ENCODE data around the gene RAB11FIP3.
"Not testable (repeated sequence)": the region's sequence is repeated elsewhere in the genome, so short reads cannot be mapped to it uniquely, and the experiment has no call there.

RAB11FIP3 gene

DNA sequence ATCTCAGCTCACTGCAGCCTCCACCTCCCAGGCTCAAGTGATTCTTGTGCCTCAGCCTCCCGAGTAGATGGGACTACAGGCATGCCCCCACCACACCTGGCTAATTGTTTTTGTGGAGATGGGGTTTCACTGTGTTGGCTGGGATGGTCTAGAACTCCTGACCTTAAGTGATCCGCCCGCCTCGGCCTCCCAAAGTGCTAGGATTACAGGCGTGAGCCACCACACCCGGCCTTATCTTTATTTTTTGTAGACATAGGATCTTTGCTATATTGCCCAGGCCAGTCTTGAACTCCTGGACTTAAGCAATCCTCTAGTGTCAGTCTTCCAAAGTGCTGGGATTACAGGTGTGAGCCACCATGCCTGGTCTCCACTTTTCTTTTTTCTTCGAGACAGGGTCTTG, 44.0 kb downstream of the RAB11FIP3 start:
- not testable (repeated sequence) for DNase-seq

DNA sequence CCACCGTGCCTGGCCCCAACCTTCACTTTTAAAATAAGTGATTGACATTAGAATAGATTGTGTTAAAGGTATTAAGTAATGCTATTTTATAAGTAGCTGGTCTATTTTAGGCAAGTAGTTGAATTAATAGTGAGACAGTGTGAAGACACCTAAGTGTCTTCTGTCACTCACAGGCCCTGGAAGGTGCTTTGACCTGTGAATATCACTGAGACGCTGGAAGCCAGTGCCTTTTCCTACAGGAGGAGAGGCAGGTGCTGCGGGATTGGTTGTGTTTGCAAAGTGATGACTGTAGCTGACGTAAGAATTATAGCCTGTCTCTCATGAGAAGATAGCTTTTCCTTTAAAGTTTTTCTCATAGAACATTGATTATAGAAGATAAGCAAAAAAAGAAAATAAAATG, 45.0 kb downstream of the RAB11FIP3 start:
- DNase-seq: no peak

DNA sequence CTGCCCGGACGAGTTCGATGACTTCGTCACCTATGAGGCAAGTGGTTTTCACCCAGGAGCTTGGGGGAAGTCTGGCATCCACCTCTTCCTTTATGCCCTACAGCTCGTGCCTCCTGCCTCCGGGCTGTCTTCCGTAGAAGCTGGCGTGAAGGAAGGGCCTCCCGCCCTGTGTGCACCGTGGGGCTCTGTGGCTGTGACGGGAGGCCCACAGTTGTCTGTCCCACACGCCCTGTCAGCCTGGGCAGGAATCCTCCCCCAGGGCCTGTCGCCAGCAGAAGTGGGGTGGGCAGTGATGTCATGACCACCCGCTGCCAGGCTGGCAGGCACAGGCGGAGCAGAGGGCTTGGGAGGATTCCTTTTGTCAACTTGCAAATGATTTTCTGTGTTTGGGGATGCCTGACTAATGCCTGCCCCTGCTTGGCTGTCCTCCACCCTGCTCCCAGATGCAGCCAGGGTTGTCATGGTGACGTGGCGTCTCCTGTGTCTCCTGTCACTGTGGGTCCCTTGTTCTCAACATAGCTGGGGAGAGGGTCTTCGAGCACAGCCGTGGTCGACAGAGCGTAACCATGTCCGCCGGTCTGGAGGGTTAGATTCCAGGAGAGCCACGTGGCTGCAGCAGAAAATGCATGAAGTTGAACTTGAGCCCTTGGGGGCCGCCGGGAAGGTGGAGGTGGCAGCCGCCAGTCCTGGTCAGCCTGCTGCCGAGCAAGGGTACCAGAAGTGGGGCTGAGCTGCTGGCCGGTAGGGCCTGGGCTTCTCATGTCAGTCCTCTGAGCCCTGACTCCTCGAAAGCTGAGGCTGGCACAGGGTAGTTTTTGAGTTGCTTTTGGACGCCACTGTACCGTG, 46.1 kb downstream of the RAB11FIP3 start:
- DNase-seq: no peak

DNA sequence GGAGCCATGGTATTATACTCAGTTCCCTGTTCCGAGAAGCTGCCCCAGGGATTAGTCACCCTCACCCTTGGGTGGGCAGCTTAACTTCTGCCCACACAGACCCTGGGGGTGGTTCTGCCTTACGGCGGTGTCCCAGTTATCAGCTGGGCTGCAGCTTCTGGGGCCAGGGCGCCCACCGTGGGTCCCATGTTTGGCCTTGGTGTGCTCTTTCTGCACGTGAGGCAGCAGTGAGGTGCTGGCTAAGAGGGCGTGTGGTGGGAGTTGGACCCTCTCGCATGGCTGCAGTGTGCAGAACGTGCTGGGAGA, 46.7 kb downstream of the RAB11FIP3 start:
- no peak for DNase-seq

DNA sequence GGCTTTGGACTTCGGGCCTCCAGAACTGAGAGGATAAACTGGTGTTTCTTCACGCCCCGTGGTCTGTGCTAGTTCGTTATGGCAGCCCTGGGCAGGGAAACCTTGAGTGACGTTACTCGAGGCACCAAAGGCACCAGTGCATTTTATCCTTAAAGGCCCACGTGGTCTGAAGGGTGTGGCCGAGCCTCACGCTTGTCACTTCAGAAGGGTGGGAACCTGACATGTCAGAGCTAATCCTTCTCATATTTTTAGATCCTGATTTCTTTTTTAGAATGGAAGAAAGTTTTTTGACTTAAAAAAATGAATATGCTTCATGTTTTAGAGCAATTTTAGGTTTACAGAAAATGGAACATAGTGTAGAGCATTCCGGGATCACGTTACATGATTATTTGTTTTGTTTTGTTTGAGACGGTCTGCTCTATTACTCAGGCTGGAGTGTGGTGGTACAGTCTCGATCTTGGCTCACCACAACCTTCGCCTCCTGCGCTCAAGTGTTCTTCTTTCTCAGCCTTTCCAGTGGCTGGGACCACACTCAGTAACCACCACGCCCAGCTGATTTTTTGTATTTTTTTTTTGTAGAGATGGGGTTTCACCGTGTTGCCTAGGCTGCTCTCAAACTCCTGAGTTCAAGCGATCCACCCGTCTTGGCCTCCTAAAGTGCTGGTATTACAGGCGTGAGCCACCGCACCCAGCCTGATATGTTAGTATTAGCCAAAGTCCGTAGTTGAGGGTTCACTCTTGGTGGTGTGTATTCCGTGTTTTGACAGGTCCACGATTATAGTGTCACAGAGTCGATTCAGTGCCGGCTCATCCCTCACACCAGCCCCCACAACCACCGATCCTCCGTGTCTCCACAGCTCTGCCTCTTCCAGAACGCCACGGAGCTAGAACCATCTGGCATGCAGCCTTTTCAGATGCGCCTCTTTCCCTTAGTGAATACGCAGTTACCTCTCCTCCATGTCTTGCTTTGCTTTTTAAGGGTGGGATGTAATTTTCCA, 47.9 kb downstream of the RAB11FIP3 start:
- no peak for DNase-seq

DNA sequence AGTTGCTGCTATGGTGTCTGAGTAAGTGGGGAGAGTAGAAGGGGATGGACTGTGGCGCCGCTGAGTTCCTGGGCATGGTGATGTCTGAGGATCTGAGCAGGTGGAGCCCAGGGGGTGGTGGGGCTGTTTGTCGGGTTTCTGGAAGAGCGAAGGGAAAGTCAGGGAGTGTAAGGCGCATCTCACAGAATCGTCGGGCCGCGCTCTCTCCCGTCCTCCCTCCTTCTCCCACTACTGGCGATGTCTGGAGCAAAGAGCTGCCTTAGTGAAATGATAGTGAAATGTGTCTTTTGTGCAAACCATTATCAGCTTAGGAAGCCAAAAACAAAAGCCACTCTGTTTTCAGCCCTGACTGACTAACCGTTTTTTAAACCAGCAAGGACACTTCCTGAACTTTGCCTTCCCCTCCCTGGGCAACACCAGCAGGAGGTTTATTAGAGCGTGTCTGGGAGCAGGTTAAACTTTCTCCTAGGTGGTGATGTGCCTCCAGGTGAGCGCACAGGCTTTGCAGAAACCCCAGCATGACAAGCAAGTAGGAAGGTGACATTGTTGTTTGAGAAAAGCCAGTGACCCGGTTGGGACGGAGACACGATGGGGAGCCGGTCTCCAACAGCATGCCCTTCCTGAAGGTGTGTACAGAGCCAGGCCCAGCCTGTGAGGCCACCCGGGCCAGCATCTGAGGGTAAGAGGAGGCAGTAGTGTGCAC, 49.1 kb downstream of the RAB11FIP3 start:
- DNase-seq: no peak

DNA sequence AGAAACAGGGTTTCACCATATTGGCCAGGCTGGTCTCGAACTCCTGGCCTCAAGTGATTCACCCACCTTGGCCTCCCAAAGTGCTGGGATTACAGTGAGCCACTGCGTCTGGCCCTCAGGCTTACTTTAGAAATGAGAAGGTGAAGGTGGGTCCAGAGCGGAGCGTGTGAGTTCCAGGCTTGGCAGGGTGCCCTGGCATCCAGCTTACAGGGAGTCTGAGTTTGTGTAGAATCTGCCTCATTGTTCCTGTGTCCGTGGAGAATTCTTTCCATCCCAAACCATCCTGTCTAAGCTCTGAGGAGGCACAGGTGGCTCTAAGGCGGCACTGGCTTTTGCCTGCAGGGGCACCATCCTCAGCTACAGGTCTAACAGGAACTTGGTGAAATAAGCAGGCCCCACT, 50.6 kb downstream of the RAB11FIP3 start:
- DNase-seq: no peak

DNA sequence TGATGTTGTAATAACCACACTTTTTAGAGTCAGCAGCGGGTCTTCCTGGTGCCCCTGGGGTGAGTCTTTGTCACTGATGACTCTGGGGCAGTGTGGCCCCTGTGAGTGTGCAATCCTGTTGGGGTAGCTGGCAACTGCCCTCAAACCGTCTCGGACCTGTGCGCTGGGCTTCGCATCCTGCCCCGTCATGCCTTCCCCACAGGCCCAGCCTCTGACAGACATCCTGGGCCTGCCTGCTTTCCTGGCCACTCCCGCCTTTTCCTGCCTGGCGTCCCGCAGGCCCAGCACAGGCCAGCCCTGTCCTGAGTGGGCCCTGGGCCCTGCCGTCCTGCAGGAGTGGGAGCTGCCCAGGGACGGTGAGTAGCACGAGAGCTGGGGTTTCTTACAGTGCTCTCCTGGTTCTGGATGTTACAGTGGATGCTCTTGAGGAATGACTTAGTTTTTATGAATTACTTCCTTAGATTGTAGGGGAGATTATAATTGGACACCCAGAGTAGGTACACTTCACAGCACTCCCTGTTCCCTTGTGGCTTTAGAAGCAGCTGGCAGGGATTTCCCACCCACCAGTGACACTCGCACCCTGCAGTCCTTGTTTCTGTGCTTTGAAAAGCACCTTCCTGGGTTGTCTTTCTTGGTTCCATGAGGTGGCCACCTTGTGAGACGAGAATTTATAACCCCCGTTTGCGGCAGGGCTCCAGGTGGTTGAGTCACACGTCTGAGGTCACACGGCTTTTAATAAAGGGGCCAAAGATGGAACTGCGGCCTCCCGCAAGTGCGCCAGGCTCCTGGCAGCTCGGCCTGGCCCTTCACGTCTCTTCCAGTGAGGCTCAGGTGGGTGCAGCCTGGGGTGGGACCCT, 52.1 kb downstream of the RAB11FIP3 start:
- DNase-seq: no peak

DNA sequence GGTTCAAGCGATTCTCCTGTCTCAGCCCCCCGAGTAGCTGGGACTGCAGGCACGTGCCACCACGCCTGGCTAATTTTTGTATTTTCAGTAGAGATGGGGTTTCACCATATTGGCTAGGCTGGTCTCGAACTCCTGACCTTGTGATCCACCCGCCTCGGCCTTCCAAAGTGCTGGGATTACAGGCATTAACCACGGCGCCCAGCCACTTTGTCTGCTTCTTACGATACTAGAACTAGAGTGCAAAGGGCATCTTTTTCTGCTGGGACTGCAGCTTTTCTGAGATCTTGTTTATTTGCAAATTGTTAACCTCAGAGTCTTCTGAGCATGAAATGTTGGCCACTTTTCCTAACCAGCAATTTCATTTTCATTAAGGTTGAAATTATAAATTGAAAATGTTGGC, 52.8 kb downstream of the RAB11FIP3 start:
- DNase-seq: not testable (repeated sequence)

DNA sequence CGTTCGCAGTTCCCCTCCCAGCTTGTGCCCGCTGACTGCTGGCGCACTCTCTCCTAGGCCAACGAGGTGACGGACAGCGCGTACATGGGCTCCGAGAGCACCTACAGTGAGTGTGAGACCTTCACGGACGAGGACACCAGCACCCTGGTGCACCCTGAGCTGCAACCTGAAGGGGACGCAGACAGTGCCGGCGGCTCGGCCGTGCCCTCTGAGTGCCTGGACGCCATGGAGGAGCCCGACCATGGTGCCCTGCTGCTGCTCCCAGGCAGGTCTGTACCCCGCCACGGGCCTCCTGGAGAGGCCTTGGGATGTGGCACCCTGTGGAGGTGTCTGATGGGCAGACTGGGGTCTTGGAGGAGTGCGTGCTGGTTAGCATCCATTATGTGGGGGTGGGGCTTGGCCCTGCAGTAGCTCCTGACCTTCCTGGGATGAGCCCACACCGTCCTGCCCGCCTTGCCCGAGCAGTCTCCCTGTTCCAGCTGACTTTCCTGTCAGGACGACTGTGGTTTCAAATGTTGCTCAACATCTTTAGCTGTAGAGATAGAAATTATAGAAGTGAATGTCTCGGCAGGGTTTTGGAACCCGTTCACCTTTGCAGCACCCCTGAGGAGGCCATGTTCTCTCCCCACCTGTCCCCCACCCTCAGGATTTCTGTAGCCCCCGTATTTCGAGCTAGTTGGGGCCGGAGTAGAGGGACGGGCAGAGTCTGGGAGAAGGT, 57.2 kb downstream of the RAB11FIP3 start:
- DNase-seq: no peak

DNA sequence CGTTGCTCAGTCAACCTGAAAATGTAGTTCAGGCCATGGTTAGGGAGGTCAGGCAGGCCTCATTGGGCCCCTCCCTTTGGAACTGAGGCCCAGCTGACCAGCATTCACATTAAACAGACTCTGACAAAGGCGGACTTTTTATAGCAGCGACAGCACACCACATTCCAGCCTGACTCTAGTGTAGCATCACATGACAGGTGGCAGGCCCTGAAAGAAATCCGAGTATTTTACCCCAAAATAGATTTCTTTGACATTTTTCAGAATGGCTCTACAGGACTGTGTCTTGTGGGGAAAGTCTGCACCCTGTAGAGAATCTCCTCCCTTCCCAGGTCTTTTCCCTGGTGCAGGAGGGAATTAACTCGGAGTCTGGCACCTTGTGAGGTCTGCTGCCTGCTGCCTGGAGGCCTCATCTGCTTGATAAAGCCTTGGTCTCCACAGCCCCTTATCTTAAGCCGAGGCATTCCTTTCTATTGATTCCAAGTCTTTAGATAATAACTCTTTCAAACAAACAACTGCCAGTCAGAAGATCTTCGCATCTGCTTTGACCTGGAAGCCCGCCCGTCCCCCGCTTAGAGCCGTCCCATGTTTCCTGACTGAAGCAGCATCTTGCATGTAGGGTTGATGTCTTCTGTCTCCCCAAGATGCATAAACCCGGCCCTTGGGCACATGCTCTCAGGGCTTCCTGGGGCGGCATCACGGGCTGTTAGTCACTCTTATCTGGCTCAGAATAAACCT, 58.1 kb downstream of the RAB11FIP3 start:
- DNase-seq: no peak

DNA sequence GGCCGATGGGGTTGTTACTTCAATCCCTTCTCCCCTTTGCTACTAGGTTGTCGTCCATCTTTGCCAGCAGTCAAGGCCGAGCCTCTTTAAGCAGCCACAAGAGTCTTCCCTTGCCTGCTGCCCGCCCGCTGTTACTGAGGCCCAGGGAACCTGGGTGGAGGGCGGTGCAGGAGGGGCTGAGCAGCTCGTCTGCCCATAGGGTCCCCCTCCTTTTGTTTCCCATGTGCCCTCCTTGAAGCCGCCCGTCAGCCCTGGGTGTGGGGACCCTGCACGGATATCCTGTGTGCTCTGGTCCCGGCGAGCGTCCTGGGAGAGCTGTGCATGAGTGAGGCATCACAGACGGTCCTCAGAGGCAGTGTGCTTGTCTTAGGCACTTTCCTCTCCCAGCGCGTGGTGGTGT, 64.2 kb downstream of the RAB11FIP3 start:
- DNase-seq: no peak

DNA sequence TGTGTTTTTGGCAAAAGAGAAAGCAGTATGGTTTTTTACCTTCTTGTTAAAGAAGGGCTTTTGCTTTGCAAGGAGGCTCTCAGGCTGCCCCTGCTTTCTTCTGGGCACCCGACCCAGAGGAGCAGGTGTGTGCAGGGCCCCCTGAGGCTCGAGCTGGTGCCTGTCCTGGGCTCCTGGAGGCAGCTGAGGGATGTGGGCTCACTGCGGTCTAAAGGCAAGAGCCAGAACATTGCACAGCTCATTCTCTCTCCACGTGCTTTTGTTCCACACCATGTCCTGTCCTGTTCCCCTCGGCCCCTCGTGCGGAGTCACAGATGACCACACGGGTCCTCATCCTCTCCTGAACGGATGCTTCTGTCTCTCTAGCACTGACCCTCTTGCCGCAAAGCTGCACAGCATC, 65.3 kb downstream of the RAB11FIP3 start:
- no peak for DNase-seq

DNA sequence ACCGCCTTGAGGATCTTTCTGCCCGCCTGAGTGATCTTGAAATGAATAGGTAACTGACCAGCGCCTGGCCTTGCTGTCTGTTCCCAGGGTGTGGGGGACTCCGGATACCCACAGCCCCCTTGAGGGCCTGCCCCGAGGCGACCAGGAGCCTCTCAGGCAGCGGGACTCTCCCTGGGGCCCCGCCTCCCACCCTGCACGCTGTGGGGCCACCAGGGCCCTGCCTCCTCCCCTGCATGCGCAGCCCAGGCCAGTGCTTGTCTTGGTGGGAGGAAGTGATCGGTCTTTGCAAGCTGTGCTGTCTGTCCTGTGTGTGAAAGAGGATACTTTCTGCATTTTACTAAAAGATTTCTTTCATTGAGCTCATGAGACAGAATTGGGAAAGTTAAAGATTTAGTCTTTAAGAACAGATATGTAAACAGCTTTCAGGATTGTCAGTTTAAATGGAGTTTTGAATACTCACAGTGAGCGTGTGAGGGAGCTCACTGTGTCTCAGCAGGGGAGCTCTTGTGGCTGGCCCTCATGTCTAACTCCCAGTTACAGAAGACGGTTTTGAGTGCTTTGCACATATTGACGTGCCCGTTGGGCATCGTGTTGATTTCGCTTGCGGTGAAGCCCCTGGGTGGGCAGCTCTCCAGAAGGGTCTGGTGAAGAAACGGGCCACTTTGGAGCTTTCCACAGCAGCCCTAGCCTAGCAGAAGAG, 65.9 kb downstream of the RAB11FIP3 start:
- DNase-seq: no peak

DNA sequence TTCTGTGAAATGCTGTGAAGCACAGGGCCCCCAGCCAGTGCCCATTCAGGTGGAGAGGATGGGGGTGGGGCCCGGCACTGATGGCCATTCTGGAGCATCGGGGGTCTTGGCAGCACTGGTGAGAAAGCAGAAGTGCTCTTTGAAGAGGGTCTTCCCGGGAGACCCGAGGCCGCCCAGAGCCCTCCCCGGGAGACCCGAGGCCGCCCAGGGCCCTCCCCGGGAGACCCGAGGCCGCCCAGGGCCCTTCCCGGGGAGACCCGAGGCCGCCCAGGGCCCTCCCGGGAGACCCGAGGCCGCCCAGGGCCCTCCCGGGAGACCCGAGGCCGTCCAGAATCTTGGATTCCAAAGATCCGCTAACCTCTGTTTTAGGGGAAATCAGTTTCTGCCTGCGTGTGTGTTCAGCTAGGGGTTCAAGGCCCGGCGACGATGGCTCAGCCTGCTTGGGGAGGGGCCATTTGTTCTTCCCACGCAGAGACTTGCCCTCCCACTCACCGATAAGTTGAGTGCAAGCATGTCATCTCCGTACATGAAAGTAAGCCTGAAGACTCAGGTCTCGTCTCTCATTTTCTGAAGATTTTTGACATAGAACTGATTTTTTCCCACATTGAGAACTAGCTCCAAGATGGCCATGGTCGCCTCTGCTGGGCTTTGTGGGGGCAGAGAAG, 66.9 kb downstream of the RAB11FIP3 start:
- no peak for DNase-seq

DNA sequence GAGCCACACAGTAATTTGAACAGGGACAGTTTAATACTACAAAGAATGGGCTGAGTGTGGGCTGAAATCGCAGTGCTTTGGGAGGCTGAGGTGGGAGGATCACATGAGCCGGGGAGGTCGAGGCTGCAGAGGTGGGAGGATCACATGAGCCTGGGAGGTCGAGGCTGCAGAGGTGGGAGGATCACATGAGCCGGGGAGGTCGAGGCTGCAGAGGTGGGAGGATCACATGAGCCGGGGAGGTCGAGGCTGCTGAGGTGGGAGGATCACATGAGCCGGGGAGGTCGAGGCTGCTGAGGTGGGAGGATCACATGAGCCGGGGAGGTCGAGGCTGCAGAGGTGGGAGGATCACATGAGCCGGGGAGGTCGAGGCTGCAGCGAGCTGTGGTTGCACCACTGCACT, 69.2 kb downstream of the RAB11FIP3 start:
- DNase-seq: not testable (repeated sequence)

DNA sequence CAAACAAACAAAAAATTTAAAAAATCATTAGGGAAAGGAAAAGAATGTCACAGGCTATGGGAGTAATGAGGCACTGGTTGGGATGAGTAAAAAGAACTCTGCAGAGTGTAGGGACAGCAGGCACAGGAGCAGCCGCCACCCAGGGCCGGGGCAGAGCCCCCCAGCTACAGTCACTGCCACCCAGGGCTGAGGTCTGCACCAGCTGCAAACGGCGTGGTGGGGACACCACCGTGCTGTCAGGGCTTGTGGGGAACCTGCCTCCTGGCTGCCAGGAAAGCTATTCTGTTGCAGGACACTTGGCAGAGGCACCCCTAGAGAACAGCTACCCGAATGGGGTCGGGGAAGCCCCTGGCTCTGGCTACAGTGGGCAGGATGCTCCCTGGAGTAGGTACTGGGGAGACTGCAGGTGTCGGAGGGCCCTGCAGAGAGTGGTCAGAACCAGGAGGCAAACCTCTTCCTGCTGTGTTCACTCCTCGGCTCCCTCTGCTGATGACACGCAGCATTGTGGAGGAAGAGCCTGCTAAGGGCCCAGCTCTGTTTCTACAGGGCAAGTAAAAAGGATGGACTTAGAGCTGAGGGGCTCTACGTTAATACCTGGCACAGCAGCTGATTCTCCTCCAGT, 69.8 kb downstream of the RAB11FIP3 start:
- DNase-seq: no peak

DNA sequence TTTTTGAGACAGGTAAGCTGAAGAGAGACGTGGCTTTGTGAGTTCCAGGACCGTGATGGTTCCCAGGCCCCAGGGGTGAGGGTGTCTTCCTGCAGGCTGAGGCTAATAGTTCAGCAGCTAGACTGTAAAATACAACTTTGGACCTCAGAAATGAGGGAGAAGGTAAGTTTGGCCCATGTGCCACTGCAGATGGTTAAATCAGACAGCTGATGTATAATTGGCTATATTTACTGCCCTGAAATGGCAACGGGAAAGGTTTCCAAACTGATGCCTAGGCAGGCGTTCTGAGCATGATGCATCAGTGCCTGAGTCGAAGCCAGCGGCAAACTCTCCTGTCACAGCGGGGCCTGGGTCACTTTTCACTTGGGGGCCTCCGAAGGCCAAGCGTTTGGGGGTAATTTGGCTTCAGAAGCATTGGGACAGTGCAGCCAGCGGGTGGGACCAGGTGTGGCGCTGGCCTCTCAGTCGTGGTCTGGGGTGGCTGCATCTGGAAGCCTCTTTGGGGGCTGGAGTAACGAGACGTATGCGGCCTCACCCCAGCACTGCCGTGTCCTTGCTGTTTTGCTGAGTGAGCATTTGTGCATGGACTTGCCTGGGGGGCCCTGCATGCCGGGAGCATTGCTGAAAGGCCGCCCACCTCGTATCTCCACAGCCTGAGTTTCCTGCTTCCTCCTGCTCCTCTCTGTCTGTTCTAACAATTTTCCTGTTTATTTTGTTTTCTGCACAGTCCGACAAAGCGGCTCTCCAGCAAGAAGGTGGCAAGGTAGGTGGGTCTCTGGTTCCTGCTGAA, 70.8 kb downstream of the RAB11FIP3 start:
- DNase-seq: no peak

All from activated CD4-positive, alpha-beta T cell treated with anti-CD3 and anti-CD28 coated beads for 1 hour (primary cell).